HG03135 (cell line): Measurements from ENCODE around the gene TBC1D1.

Experiments used
- ATAC-seq: cut with Tn5 transposase; IDR thresholded peaks from one replicate; pipeline ENCODE4 v1.9.1; 2021; ENCODE audit warnings: mild to moderate bottlenecking, moderate library complexity; ENCODE audit not compliant: unreplicated experiment

TBC1D1 gene

DNA sequence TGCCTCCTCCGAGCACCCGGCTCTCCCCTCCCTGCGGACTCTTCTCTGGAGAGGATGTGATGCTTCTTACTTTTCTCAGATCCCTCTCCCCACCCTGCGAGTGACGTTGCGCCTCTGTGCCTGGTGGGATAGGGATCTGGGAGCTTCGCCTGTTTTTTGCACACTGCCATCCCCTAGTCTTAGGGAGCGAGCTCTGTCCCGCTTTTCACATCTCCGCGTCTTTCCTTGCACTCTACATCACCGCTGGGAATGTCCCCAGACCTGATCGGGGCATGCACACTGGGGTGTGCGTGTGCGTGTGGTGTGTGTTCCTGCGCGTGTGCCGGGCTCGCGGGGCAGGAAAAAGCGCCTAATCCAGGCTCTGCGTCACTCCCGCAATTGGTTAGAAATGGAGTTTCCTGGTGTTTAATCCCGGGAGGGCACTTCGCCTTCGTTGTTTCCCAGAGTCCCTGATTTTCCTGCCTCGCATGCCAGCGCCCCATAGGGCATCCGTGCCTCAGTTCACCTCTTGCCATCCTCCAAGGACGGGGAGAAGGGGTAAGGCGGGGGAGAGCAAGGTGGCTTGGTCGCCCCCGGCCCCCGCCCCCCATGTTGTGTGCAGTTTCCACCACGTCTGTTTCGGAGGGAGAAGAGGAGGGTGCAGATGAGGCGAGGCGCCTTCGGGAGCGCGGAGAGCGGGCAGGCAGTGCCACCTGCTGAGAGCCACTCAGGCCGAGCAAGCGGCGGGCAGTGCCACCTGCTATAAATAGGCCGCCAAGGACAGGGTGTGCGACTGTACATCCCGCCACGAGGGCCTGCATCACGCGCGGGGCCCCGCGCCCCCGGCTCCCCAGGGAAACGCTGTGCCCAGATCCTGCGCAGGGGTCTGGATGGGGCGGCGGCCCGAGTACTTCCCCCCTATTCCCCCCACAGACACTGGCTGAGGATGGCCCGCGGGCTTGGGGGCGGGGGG is 759 bp upstream of the TBC1D1 start:
- peak; percentile 12 for ATAC-seq

GRCh38 chr4:37891260-37892159 is 626 bp downstream of the TBC1D1 start:
- peak; percentile 57 for ATAC-seq

- peak; percentile 44 for ATAC-seq
Observed at GRCh38 chr4:37892641-37893040, 1.8 kb downstream of the TBC1D1 start.

DNA sequence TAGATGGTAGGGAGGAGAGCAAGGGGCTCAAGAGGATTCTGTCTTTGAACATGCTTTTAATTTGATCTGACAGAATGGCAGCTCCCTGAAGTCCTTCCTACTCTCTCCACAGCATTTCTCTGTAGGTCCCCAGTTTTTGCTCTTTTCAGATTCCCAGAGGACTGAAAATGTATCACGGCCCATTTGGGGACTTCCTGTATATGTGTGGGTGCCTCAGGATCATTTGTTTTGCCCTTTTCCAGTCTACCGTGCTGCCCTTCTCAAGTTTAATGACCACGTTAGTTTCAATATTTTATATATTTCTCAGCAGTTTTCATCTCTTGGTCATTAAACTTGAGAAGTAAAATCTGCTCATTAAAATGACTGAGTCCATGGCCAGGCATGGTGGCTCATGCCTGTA is 2.3 kb downstream of the TBC1D1 start:
- ATAC-seq: no peak

DNA sequence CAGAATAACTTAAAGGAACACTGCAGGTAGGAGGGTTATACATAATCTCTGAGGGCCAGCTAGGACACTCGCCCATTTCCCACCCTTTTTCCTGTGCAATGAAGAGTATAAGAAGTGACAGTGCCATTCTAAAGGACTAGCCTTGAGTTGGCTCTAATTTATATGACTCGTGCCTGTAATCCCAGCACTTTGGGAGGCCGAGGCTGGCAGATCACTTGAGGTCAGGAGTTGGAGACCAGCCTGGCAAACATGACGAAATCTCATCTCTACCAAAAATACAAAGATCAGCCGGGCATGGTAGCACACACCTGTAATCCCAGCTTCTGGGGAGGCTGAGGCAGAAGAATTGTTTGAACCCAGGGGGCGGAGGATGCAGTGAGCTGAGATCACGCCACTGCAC is 4.4 kb downstream of the TBC1D1 start:
- ATAC-seq: no peak

DNA sequence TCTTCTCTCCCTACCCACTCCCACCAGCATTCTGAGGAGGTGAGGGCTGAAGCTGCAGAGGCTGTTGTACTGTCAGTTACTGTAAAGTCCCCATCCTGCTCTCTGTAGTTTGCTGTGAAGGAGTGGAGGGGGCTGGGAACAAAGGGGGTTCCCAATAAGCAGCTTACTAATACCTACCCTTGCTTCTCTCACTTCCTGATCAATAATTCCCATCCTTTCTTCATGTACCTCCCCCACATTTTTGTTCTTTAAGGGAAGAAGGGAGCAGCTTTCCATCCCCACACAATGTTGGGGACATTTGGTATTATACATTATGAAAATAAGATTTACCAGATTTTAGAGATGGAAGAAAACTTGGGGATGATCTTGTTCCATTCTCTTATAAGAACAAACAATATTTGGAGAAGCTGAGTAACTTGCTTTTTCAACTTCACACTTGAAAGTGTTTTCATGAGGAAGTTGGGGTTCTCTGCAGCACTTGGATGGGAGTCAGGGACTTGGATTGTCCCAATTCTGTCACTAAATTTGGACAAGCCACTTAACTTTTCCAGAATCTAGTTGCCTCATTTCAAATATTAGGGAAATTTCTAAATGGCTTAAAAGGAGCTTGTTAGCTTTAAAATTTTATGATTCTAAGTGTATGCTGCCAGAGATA is 5.4 kb downstream of the TBC1D1 start:
- no peak for ATAC-seq

GRCh38 chr4:37902212-37902611 is 11.3 kb downstream of the TBC1D1 start:
- no peak for ATAC-seq

GRCh38 chr4:37902738-37903693 is 12.1 kb downstream of the TBC1D1 start:
- ATAC-seq: no peak

GRCh38 chr4:37903901-37904300 is 13.0 kb downstream of the TBC1D1 start:
- ATAC-seq: no peak

- no peak for ATAC-seq
Observed at GRCh38 chr4:37904824-37905223, 13.9 kb downstream of the TBC1D1 start.

DNA sequence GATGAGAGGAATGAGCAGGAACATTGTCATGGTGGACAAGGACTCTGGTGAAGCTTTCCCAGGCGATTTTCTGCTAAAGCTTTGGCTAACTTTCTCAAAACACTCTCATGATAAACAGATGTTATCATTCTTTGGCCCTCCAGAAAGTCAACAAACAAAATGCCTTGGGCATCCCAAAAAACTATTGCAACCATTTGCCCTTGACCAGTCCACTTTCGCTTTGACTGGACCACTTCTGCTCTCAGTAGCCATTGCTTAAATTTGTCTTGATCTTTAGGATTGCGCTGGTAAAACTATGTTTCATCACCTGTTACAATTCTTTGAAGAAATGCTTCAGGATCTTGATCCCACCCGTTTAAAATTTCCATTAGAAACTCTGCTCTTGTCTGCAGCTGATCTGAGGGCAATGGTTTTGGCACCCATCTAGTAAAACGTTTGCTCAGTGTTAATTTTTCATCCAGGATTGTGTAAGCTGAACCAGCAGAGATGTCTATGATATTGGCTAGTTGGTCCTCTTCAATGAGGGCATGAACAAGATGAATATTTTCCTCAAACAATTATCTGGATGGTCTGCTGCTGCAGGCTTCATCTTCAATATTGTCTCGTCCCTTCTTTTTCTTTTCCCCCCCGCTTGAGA is 14.8 kb downstream of the TBC1D1 start:
- ATAC-seq: no peak

- no peak for ATAC-seq
Observed at GRCh38 chr4:37908488-37909331, 17.8 kb downstream of the TBC1D1 start.

- ATAC-seq: no peak
Observed at GRCh38 chr4:37909332-37910090, 18.6 kb downstream of the TBC1D1 start.

DNA sequence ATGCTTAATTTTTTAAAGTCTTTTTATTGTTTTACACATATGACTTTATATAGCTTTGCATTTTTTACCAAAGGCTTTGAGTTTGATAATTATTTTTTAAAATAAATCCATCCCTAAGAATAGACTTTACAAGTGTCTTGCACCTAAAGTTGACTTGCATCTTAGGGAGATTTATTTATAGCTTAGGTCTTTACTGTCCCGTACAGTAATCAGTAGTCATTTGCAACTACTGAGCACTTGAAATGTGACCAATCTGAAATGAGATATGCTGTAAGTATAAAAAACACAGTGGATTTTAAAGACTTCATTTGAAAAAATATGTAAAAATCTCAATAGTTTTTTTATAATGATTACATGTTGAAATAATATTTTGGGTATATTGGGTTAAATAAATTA is 19.2 kb downstream of the TBC1D1 start:
- no peak for ATAC-seq

DNA sequence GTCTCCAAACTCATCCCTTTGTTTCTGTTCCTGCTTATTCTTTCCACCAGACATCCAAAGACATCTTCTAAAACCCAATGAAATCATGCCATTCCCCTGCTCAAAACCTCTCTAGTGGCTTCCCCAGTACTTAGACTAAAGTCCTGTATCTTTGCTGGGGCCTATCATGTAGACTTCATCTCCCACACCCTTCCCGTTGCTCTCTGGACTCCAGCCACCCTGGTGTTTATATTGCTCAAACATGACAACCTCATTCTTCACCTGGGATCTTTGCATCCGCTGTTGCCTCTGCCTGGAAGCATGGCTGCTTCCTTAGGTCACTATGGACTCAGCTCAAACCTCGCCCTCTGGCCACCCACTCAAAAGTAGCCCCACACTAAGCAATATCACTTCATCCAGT is 23.7 kb downstream of the TBC1D1 start:
- ATAC-seq: no peak

GRCh38 chr4:37917388-37917787 is 26.5 kb downstream of the TBC1D1 start:
- ATAC-seq: no peak

- ATAC-seq: no peak
Observed at GRCh38 chr4:37918653-37919052, 27.8 kb downstream of the TBC1D1 start.

DNA sequence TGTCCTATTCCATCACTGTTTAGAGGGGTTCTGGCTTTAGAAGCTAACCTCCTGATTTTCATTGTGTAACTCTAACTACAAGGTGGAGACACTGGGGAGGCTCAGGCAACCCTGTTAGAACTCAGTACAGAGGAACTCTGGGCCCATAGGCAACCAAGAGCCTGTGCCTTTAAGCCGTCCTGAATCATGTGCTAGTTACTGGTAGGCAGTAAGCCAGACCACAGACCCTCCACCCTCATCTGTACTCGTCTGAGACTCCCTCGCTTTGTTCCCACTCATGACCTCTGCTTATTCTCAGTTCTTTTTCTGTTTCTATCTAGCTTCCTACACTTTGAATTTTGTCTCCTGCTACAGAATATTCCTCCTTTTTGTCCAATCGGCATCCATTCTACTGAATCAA is 31.4 kb downstream of the TBC1D1 start:
- no peak for ATAC-seq
